ENCODE data around the gene CRYBG1. TPM values are rescaled to one million over a fixed set of nuclear protein-coding genes. Genes with fewer than 3 reads are reported as not detected.

The CRYBG1 gene
- total and polyA plus RNA-seq, 8 donors, result 9.9 to 37.1 (median 14.4) TPM

DNA sequence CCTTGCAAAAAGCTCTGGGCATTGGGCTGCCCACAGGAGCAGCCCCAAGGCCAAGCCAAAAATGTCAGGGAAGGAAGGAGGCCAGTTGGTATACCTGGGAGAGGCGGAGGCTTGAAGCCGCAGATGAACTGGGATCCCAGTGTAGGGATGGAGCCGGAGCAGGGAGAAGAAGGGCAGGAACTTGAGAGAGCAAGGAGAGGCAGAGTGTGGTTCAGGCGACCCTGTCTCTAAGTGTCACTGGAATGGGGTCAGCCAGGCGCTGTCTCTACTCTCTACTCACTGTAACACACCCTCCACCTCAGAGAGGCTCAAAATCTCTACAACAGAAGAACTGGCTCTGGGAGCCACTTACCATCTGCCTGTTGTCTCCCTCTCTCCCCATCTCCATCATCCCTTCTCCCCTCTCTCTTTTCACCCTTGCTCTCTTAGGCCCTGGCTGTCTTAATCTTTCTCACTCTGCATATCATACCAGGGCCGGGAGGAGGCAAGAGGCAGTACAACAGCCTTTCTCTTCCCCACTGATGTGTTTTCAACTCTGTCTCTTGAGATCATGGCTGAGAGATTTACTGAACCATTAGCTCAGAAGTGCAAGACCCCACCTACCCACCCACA lies 93.3 kb downstream of the CRYBG1 start:
- Histone ChIP-seq H3K27ac (no peak overlapping the region), H3K27me3 (no peaks in the 10 kb centered on the region), H3K4me1 (peaks cover 0 to 28% of the 10 kb centered on the region in 2 donors), H3K4me3 (no peak overlapping the region), H3K36me3 (no peaks in the 10 kb centered on the region), H3K9me3 (no peaks in the 10 kb centered on the region)
- intact Hi-C loops (cut with DNase I), result no loop called here
- TF ChIP-seq, protein P1, sequence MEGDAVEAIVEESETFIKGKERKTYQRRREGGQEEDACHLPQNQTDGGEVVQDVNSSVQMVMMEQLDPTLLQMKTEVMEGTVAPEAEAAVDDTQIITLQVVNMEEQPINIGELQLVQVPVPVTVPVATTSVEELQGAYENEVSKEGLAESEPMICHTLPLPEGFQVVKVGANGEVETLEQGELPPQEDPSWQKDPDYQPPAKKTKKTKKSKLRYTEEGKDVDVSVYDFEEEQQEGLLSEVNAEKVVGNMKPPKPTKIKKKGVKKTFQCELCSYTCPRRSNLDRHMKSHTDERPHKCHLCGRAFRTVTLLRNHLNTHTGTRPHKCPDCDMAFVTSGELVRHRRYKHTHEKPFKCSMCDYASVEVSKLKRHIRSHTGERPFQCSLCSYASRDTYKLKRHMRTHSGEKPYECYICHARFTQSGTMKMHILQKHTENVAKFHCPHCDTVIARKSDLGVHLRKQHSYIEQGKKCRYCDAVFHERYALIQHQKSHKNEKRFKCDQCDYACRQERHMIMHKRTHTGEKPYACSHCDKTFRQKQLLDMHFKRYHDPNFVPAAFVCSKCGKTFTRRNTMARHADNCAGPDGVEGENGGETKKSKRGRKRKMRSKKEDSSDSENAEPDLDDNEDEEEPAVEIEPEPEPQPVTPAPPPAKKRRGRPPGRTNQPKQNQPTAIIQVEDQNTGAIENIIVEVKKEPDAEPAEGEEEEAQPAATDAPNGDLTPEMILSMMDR (IDR thresholded peaks at IDR 0.05), result no peak
- ATAC-seq (no peak), DNase-seq (no peak)

DNA sequence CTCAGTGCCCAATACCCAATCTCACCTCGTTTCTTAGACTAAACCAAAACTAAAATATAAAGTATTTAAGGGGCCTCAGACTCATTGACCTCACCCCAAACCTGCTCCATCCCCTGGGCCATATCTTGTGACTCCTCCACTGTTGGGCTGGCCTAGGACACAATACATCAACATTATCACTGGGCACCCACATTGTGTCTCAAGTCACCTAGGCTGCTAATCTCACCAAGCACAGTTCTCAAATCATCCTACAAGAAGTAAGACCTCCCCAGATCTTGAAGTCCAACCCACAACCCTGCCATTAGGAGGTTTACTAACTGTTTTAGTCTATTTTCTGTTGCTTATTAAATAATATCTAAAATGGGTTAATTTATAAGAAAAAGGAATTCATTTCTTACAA lies 96.2 kb downstream of the CRYBG1 start:
- H3K4me1 ChIP-seq, result peaks cover 0 to under 1% of the 10 kb centered on the region in 2 donors
- TF ChIP-seq, protein P1 (IDR thresholded peaks at IDR 0.05), result no peak
- H3K36me3 ChIP-seq, result no peaks in the 10 kb centered on the region
- ATAC-seq (no peak), DNase-seq (no peak)
- no peak overlapping the region for H3K4me3 ChIP-seq
- no peak overlapping the region for H3K27ac ChIP-seq
- intact Hi-C loops (cut with DNase I), result no loop called here
- H3K9me3 ChIP-seq, result no peaks in the 10 kb centered on the region
- H3K27me3 ChIP-seq, result no peaks in the 10 kb centered on the region

GRCh38 chr6:106458021-106458986 lies 97.8 kb downstream of the CRYBG1 start:
- DNase-seq (no peak), ATAC-seq (no peak)
- no peaks in the 10 kb centered on the region for H3K9me3 ChIP-seq
- H3K27ac ChIP-seq, result no peak overlapping the region
- H3K4me3 ChIP-seq, result no peak overlapping the region
- no peaks in the 10 kb centered on the region for H3K27me3 ChIP-seq
- H3K36me3 ChIP-seq, result no peaks in the 10 kb centered on the region
- TF ChIP-seq, protein P1 (IDR thresholded peaks at IDR 0.05), result no peak
- intact Hi-C loops (cut with DNase I), result no loop called here
- H3K4me1 ChIP-seq, result no peaks in the 10 kb centered on the region

GRCh38 chr6:106460481-106460880 lies 100.0 kb downstream of the CRYBG1 start:
- H3K4me3 ChIP-seq, result no peak overlapping the region
- TF ChIP-seq, protein P1 (IDR thresholded peaks at IDR 0.05), result no peak
- no peaks in the 10 kb centered on the region for H3K36me3 ChIP-seq
- DNase-seq, result no peak
- ATAC-seq, result no peak
- H3K9me3 ChIP-seq, result no peaks in the 10 kb centered on the region
- H3K27ac ChIP-seq, result no peak overlapping the region
- H3K27me3 ChIP-seq, result no peaks in the 10 kb centered on the region
- H3K4me1 ChIP-seq, result no peaks in the 10 kb centered on the region
- intact Hi-C loops (cut with DNase I), result no loop called here

- H3K27me3 ChIP-seq, result no peaks in the 10 kb centered on the region
- no peaks in the 10 kb centered on the region for H3K9me3 ChIP-seq
- intact Hi-C loops (cut with DNase I), result no loop called here
- no peak for ATAC-seq
- H3K4me3 ChIP-seq, result no peak overlapping the region
- H3K4me1 ChIP-seq, result no peaks in the 10 kb centered on the region
- no peak for DNase-seq
- no peaks in the 10 kb centered on the region for H3K36me3 ChIP-seq
- TF ChIP-seq, protein P1 (IDR thresholded peaks at IDR 0.05), result no peak
- no peak overlapping the region for H3K27ac ChIP-seq
Observed at GRCh38 chr6:106461084-106461483, 100.6 kb downstream of the CRYBG1 start.

Measured in left lung (tissue), 10 donors.